AML-193 (cell line): ENCODE results near the gene ANKRD31.
"Not testable (repeated sequence)": the region's sequence is repeated elsewhere in the genome, so short reads cannot be mapped to it uniquely, and the experiment has no call there.

Experiments
- DNase-seq, 2 experiments: peaks; one replicate each; lab custom pipeline; 2025; lab: John Stamatoyannopoulos, UW

Gene ANKRD31

GRCh38 chr5:75152860-75153259, 83.8 kb downstream of the ANKRD31 start:
- DNase-seq = no peak

- peak; percentile 64 to 72 for DNase-seq
Observed at GRCh38 chr5:75148051-75148450, 88.6 kb downstream of the ANKRD31 start.

- DNase-seq = no peak
Observed at GRCh38 chr5:75142566-75143136, 94.0 kb downstream of the ANKRD31 start.

GRCh38 chr5:75140277-75140676, 96.4 kb downstream of the ANKRD31 start:
- no peak for DNase-seq

GRCh38 chr5:75138689-75139088, 98.0 kb downstream of the ANKRD31 start:
- DNase-seq = no peak

- no peak for DNase-seq
Observed at GRCh38 chr5:75130818-75131349, 105.8 kb downstream of the ANKRD31 start.

- no peak for DNase-seq
Observed at GRCh38 chr5:75116856-75117255, 119.8 kb downstream of the ANKRD31 start.

GRCh38 chr5:75114311-75114710, 122.4 kb downstream of the ANKRD31 start:
- not testable (repeated sequence) for DNase-seq

- no peak for DNase-seq
Observed at GRCh38 chr5:75113354-75114113, 123.1 kb downstream of the ANKRD31 start.

- no peak for DNase-seq
Observed at GRCh38 chr5:75108931-75109596, 127.6 kb downstream of the ANKRD31 start.

GRCh38 chr5:75108515-75108914, 128.2 kb downstream of the ANKRD31 start:
- no peak for DNase-seq

- not testable (repeated sequence) for DNase-seq
Observed at GRCh38 chr5:75095956-75096355, 140.7 kb downstream of the ANKRD31 start.

GRCh38 chr5:75091597-75091996, 145.1 kb downstream of the ANKRD31 start:
- DNase-seq = no peak

- no peak for DNase-seq
Observed at GRCh38 chr5:75089662-75090061, 147.0 kb downstream of the ANKRD31 start.

- DNase-seq = no peak
Observed at GRCh38 chr5:75089137-75089536, 147.5 kb downstream of the ANKRD31 start.

GRCh38 chr5:75088648-75089047, 148.0 kb downstream of the ANKRD31 start:
- no peak for DNase-seq

- no peak for DNase-seq
Observed at GRCh38 chr5:75081510-75081909, 155.2 kb downstream of the ANKRD31 start.

GRCh38 chr5:75079346-75079745, 157.3 kb downstream of the ANKRD31 start:
- DNase-seq = not testable (repeated sequence)

GRCh38 chr5:75078027-75078426, 158.7 kb downstream of the ANKRD31 start:
- DNase-seq = no peak

- no peak for DNase-seq
Observed at GRCh38 chr5:75072061-75072460, 164.6 kb downstream of the ANKRD31 start.

GRCh38 chr5:75071100-75071499, 165.6 kb downstream of the ANKRD31 start:
- DNase-seq = no peak

- DNase-seq = no peak
Observed at GRCh38 chr5:75067434-75067833, 169.2 kb downstream of the ANKRD31 start.
